Thyroid gland (tissue), 4 donors: ENCODE measurements around the gene POLR2B.

Experiments used
- POLR2A ChIP-seq, 2 donors: fragments of 450-650 bp; IDR thresholded peaks; one replicate each; pipeline ENCODE4 v1.6.1; 2017; ENCODE audit warnings: antibody characterized with exemption in 2 of 2, mild to moderate bottlenecking in 2 of 2, moderate library complexity in 1 of 2
- TF ChIP-seq, protein P1 (sequence below), 6 experiments: fragments of 200-600 bp in 3 of 6; fragments of 450-650 bp in 3 of 6; sonication (generic) in 3 of 6; IDR thresholded peaks; one replicate each; pipeline ENCODE4 v1.5.1; 2016 to 2019; ENCODE audit warnings: antibody characterized with exemption in 6 of 6, mild to moderate bottlenecking in 2 of 6, inconsistent platforms in 1 of 6, moderate library complexity in 1 of 6

DNA sequence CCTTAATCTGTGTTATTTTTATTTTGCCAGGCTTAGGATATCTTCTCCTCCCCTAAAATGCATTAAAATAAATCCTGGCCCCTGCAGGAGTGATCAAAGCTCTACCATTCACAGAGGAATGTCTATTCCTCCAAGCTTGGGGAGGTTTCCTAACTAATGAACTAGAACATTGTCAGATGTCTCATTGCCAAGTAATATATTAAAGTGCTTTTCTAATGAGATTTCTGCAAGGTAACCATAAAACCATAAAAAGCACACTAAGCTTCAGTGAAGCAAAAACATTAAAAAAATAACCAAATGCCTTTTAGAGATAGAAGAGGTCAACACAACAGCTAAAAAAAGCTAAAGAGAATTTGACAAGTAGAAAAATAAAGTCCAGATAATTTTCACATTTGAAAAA, 96.7 kb downstream of the POLR2B start:
- TF ChIP-seq, protein P1, sequence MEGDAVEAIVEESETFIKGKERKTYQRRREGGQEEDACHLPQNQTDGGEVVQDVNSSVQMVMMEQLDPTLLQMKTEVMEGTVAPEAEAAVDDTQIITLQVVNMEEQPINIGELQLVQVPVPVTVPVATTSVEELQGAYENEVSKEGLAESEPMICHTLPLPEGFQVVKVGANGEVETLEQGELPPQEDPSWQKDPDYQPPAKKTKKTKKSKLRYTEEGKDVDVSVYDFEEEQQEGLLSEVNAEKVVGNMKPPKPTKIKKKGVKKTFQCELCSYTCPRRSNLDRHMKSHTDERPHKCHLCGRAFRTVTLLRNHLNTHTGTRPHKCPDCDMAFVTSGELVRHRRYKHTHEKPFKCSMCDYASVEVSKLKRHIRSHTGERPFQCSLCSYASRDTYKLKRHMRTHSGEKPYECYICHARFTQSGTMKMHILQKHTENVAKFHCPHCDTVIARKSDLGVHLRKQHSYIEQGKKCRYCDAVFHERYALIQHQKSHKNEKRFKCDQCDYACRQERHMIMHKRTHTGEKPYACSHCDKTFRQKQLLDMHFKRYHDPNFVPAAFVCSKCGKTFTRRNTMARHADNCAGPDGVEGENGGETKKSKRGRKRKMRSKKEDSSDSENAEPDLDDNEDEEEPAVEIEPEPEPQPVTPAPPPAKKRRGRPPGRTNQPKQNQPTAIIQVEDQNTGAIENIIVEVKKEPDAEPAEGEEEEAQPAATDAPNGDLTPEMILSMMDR (IDR thresholded peaks at IDR 0.05), result no peak
- no peak for TF ChIP-seq POLR2A (IDR thresholded peaks at IDR 0.05)
